ENCODE data around the gene XAGE5. TPM values are rescaled to one million over a fixed set of nuclear protein-coding genes. Genes with fewer than 3 reads are reported as not detected.

Gene XAGE5
- total and polyA plus RNA-seq, 2 of the 13 experiments (the other 11 are each of a cell fraction or from before 2014, with no cell fraction given), result not detected

DNA sequence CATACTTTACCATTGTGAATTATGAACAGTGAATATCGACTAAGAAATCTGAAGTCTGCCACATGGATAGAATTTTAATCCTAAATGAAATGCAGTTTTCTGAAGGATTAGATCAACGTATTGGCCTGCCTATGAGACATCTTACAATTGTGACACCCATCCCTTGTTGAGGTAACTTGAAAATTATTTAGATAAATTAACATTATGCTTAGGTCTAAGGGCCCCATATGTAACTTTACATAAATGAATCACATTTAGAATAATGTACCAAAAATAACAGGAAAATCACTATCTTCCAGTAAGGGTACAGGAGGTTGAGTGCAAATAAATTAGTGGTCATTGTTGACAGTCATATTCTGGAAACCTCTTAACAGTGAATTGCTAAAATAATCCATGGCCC is 13.5 kb downstream of the XAGE5 start (continued):
- TF ChIP-seq EP300 (IDR thresholded peaks at IDR 0.05; ENCODE audit: low read depth in 2 of 2, low read length in 2 of 2) (no peak), EP300 (CRISPR knock-in tag; IDR thresholded peaks at IDR 0.05; ENCODE audit: borderline replicate concordance) (no peak), ZNF552 (CRISPR knock-in tag; IDR thresholded peaks at IDR 0.05; ENCODE audit: borderline replicate concordance) (no peak)

DNA sequence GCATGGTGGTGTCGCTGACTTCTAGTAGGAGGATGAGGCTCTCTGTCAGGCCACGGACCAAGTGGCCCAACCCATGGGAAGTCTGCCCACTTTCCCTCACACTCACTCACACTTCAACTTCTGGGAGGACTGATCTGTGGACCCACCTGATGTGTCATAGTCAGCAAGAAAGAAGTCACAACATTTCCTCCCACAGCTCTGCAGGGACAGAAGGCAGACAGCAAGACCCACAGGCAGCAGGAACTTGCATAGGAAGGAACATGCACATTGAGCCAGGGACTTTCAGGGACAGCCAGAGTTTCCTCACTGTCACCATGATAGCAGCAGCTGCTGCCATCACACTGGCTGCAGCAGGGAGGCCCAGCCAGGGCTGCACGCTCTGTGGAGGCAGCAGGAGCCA is 19.5 kb downstream of the XAGE5 start:
- Histone ChIP-seq H3K4me3 (replicated peaks in 1 of 3; ENCODE audit: insufficient read depth in 1 of 3, low read depth in 2 of 3, low read length in 3 of 3) (no peak overlapping the region), H3K36me3 (replicated peaks in 1 of 2; ENCODE audit: control insufficient read depth in 1 of 2, insufficient read depth in 2 of 2, low read length in 2 of 2) (no peaks in the 10 kb centered on the region), H3K4me2 (ENCODE audit: low read depth, low read length) (no peak overlapping the region), H3K27ac (ENCODE audit: extremely low read length, insufficient read depth, low read length) (no peak overlapping the region), H3K27me3 (ENCODE audit: control insufficient read depth in 1 of 2, insufficient read depth in 2 of 2, low read length in 2 of 2) (no peaks in the 10 kb centered on the region), H3K9ac (ENCODE audit: insufficient read depth, low read depth, low read length) (no peak overlapping the region), H2AFZ (ENCODE audit: low read length) (no peak overlapping the region), H3K9me3 (ENCODE audit: low read length) (no peaks in the 10 kb centered on the region), H3K4me1 (ENCODE audit: insufficient read depth, low read length) (no peaks in the 10 kb centered on the region), H3K79me2 (ENCODE audit: insufficient read depth, low read length) (no peaks in the 10 kb centered on the region), H4K20me1 (ENCODE audit: insufficient read depth, low read length) (no peaks in the 10 kb centered on the region)
- intact Hi-C loops (cut with micrococcal nuclease; ENCODE audit: unreplicated experiment), result no loop called here
- POLR2A ChIA-PET, result no interaction called here
- CTCF ChIA-PET (ENCODE audit: low intra/inter-chr PET ratio, low total read pairs), result no interaction called here
- 8% methylated on average over 2 of the region's 3 CpGs for WGBS (ENCODE audit: low lambda C conversion rate)
- no peak for DNase-seq (ENCODE audit: low spot score)
- BruUV-seq (replicated peaks), result no TSS peak
- no peak for FAIRE-seq
- in situ Hi-C loops (cut with HindIII; ENCODE audit: extremely low pct_ligation_motif_present, low pct_unique_long_range_greater_than_20kb), result no loop called here
- no peak for ATAC-seq
- TF ChIP-seq AKAP8 (CRISPR knock-in tag; IDR thresholded peaks at IDR 0.05) (no peak), ZNF563 (CRISPR knock-in tag; IDR thresholded peaks at IDR 0.05) (no peak), ZNF331 (CRISPR knock-in tag; IDR thresholded peaks at IDR 0.05) (no peak), FOSL2 (CRISPR knock-in tag; IDR thresholded peaks at IDR 0.05) (no peak), SOX13 (IDR thresholded peaks at IDR 0.05) (no peak), SOX13 (CRISPR knock-in tag; conservative IDR thresholded peaks at IDR 0.05 in 1 of 2, IDR thresholded peaks at IDR 0.05 in 1 of 2) (no peak), RELA (CRISPR knock-in tag; IDR thresholded peaks at IDR 0.05) (no peak), NKX3-1 (CRISPR knock-in tag; IDR thresholded peaks at IDR 0.05) (no peak), ZNF83 (CRISPR knock-in tag; IDR thresholded peaks at IDR 0.05; ENCODE audit: borderline replicate concordance) (no peak), POLR2G (IDR thresholded peaks at IDR 0.05; ENCODE audit: low read depth, low read length) (no peak), MIXL1 (CRISPR knock-in tag; IDR thresholded peaks at IDR 0.05) (no peak), CHD4 (IDR thresholded peaks at IDR 0.05; ENCODE audit: borderline replicate concordance, low read length) (no peak), DR1 (CRISPR knock-in tag; IDR thresholded peaks at IDR 0.05) (no peak), CAMTA2 (CRISPR knock-in tag; IDR thresholded peaks at IDR 0.05; ENCODE audit: borderline replicate concordance) (no peak), PAF1 (CRISPR knock-in tag; IDR thresholded peaks at IDR 0.05) (no peak)
- TF ChIP-seq, protein P1, sequence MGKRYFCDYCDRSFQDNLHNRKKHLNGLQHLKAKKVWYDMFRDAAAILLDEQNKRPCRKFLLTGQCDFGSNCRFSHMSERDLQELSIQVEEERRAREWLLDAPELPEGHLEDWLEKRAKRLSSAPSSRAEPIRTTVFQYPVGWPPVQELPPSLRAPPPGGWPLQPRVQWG (CRISPR knock-in tag; IDR thresholded peaks at IDR 0.05; ENCODE audit: borderline replicate concordance, low read depth), result no peak
- TF ChIP-seq, protein P2, sequence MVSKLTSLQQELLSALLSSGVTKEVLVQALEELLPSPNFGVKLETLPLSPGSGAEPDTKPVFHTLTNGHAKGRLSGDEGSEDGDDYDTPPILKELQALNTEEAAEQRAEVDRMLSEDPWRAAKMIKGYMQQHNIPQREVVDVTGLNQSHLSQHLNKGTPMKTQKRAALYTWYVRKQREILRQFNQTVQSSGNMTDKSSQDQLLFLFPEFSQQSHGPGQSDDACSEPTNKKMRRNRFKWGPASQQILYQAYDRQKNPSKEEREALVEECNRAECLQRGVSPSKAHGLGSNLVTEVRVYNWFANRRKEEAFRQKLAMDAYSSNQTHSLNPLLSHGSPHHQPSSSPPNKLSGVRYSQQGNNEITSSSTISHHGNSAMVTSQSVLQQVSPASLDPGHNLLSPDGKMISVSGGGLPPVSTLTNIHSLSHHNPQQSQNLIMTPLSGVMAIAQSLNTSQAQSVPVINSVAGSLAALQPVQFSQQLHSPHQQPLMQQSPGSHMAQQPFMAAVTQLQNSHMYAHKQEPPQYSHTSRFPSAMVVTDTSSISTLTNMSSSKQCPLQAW (CRISPR knock-in tag; IDR thresholded peaks at IDR 0.05), result no peak
- TF ChIP-seq, protein P3, sequence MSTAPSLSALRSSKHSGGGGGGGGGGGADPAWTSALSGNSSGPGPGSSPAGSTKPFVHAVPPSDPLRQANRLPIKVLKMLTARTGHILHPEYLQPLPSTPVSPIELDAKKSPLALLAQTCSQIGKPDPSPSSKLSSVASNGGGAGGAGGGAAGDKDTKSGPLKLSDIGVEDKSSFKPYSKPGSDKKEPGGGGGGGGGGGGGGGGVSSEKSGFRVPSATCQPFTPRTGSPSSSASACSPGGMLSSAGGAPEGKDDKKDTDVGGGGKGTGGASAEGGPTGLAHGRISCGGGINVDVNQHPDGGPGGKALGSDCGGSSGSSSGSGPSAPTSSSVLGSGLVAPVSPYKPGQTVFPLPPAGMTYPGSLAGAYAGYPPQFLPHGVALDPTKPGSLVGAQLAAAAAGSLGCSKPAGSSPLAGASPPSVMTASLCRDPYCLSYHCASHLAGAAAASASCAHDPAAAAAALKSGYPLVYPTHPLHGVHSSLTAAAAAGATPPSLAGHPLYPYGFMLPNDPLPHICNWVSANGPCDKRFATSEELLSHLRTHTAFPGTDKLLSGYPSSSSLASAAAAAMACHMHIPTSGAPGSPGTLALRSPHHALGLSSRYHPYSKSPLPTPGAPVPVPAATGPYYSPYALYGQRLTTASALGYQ (CRISPR knock-in tag; IDR thresholded peaks at IDR 0.05), result no peak

Measured in HepG2 (cell line).